A673 (cell line): Measurements from ENCODE around the gene DMKN. TPM values are rescaled to one million over a fixed set of nuclear protein-coding genes. Genes with fewer than 3 reads are reported as not detected.

Experiments used
- BruUV-seq: library from RNA; stranded (reverse); fragments of 400-500 nt; replicated peaks from 2 replicates; lab custom pipeline; 2021; lab: Mats Ljungman, UMichigan
- CTCF ChIA-PET: fragments of 300-600 bp; sonication (Branson Sonifier 250); formaldehyde crosslinking; loops from one replicate; lab custom pipeline; 2022; ENCODE audit warnings: antibody characterized with exemption; lab: Charles Lee
- POLR2A ChIA-PET: fragments of 300-600 bp; sonication (Branson Sonifier 250); formaldehyde crosslinking; loops from one replicate; lab custom pipeline; 2022; ENCODE audit warnings: antibody characterized with exemption; ENCODE audit not compliant: low non-redundant PET; lab: Charles Lee
- DNase-seq: peaks from one replicate; pipeline ENCODE4 v3.0.0-alpha.2; 2015; ENCODE audit warnings: low spot score
- H3K27ac ChIP-seq: fragments of 200-600 bp; sonication (generic); 2 replicates; pipeline ENCODE4 v1.5.1; 2016; ENCODE audit warnings: mixed run types, low read depth, mild to moderate bottlenecking, mixed read lengths, antibody characterized with exemption, low read length; ENCODE audit not compliant: poor library complexity, severe bottlenecking
- H3K27me3 ChIP-seq: fragments of 200-600 bp; sonication (generic); replicated peaks from 2 replicates; pipeline ENCODE4 v1.6.1; 2017; ENCODE audit warnings: mixed run types, low read depth, mild to moderate bottlenecking, mixed read lengths, antibody characterized with exemption, low read length; ENCODE audit not compliant: insufficient read depth, poor library complexity
- H3K36me3 ChIP-seq: fragments of 200-600 bp; sonication (generic); 2 replicates; pipeline ENCODE4 v1.6.1; 2016; ENCODE audit warnings: mixed run types, mild to moderate bottlenecking, mixed read lengths, antibody characterized with exemption, low read length; ENCODE audit not compliant: insufficient read depth, poor library complexity, severe bottlenecking
- H3K4me1 ChIP-seq: fragments of 200-600 bp; sonication (generic); 2 replicates; pipeline ENCODE4 v1.6.1; 2017; ENCODE audit warnings: mixed run types, mild to moderate bottlenecking, mixed read lengths, antibody characterized with exemption, low read length; ENCODE audit not compliant: insufficient read depth, poor library complexity, severe bottlenecking
- H3K4me3 ChIP-seq: fragments of 200-600 bp; sonication (generic); 2 replicates; pipeline ENCODE4 v1.5.1; 2016; ENCODE audit warnings: low read depth, mixed run types, mild to moderate bottlenecking, mixed read lengths, low read length; ENCODE audit not compliant: poor library complexity, severe bottlenecking
- H3K9me3 ChIP-seq: fragments of 200-600 bp; sonication (generic); 2 replicates; pipeline ENCODE4 v1.6.1; 2016; ENCODE audit warnings: mixed run types, low read depth, mild to moderate bottlenecking, mixed read lengths, antibody characterized with exemption, low read length; ENCODE audit not compliant: poor library complexity, severe bottlenecking
- CTCF ChIP-seq: fragments of 300-800, 200-600 bp; sonication (generic); conservative IDR thresholded peaks from 2 replicates; pipeline ENCODE4 v1.5.1; 2017; ENCODE audit warnings: low read depth, mild to moderate bottlenecking, antibody characterized with exemption, low read length, moderate library complexity, mixed read lengths
- EZH2 ChIP-seq: fragments of 200-600 bp; sonication (generic); IDR thresholded peaks from 2 replicates; pipeline ENCODE4 v1.6.1; 2017; ENCODE audit warnings: borderline replicate concordance, low read depth, mild to moderate bottlenecking, mixed read lengths, antibody characterized with exemption, low read length; ENCODE audit not compliant: poor library complexity, severe bottlenecking
- intact Hi-C: fragments of 100-400 bp; cut with micrococcal nuclease; formaldehyde crosslinking; loops from one replicate; pipeline ENCODE4 v1.10.0; 2022; ENCODE audit not compliant: unreplicated experiment
- total RNA-seq: library from RNA; stranded (reverse); gene quantifications from 2 replicates; pipeline ENCODE4 v1.2.3, GENCODE V29; 2021

The DMKN gene
- total RNA-seq, 1 experiment from 2014 or later, result not detected

GRCh38 chr19:35455616-35456201, 57.7 kb downstream of the DMKN start:
- intact Hi-C loops, result no loop called here
- ChIA-PET CTCF (no interaction called here), POLR2A (no interaction called here)

GRCh38 chr19:35454663-35455062, 58.8 kb downstream of the DMKN start:
- BruUV-seq, result no TSS peak
- CTCF ChIA-PET, result no interaction called here
- no peak for DNase-seq

More at GRCh38 chr19:35455616-35456201, 57.7 kb downstream of the DMKN start:
- H3K4me3 ChIP-seq, result no peak overlapping the region
- H3K36me3 ChIP-seq, result no peaks in the 10 kb centered on the region
- no peak overlapping the region for H3K27ac ChIP-seq
- H3K27me3 ChIP-seq, result peaks cover 1% of the 10 kb centered on the region
- no peaks in the 10 kb centered on the region for H3K9me3 ChIP-seq
- no TSS peak for BruUV-seq
- no peaks in the 10 kb centered on the region for H3K4me1 ChIP-seq
- DNase-seq, result no peak
- TF ChIP-seq EZH2 (no peak), CTCF (no peak)

GRCh38 chr19:35451338-35452096, 61.9 kb downstream of the DMKN start:
- DNase-seq, result no peak
- no peaks in the 10 kb centered on the region for H3K4me1 ChIP-seq
- H3K27me3 ChIP-seq, result peaks cover 26% of the 10 kb centered on the region
- no peak overlapping the region for H3K27ac ChIP-seq
- TF ChIP-seq EZH2, result no peak
- TF ChIP-seq CTCF, result no peak
- intact Hi-C loops, result no loop called here
- H3K9me3 ChIP-seq, result no peaks in the 10 kb centered on the region
- CTCF ChIA-PET, result no interaction called here
- BruUV-seq, result no TSS peak
- H3K36me3 ChIP-seq, result no peaks in the 10 kb centered on the region
- POLR2A ChIA-PET, result no interaction called here
- H3K4me3 ChIP-seq, result no peak overlapping the region

More at GRCh38 chr19:35454663-35455062, 58.8 kb downstream of the DMKN start:
- Histone ChIP-seq H3K9me3 (no peaks in the 10 kb centered on the region), H3K27me3 (peaks cover 11% of the 10 kb centered on the region), H3K4me1 (no peaks in the 10 kb centered on the region), H3K36me3 (no peaks in the 10 kb centered on the region), H3K27ac (no peak overlapping the region), H3K4me3 (no peak overlapping the region)
- POLR2A ChIA-PET, result no interaction called here
- intact Hi-C loops, result no loop called here
- TF ChIP-seq EZH2 (no peak), CTCF (no peak)
